GM12864 (cell line): Measurements from ENCODE around the gene POLR2J.
"Not testable (repeated sequence)": the region's sequence is repeated elsewhere in the genome, so short reads cannot be mapped to it uniquely, and the experiment has no call there.

Source experiments
- DNase-seq: peaks from one replicate; pipeline ENCODE4 v3.0.0-alpha.2; 2011; ENCODE audit warnings: low read depth
- H3K4me3 ChIP-seq: 2 replicates; pipeline ENCODE4 v1.5.1; 2011; ENCODE audit warnings: mild to moderate bottlenecking, low read depth, low read length, control low read depth
- TF ChIP-seq, protein P1 (sequence below): IDR thresholded peaks from 2 replicates; pipeline ENCODE4 v1.5.1; 2011; ENCODE audit warnings: low read depth, mild to moderate bottlenecking, moderate library complexity, low read length, control low read depth, inconsistent platforms; ENCODE audit errors: missing control alignments

The POLR2J gene

DNA sequence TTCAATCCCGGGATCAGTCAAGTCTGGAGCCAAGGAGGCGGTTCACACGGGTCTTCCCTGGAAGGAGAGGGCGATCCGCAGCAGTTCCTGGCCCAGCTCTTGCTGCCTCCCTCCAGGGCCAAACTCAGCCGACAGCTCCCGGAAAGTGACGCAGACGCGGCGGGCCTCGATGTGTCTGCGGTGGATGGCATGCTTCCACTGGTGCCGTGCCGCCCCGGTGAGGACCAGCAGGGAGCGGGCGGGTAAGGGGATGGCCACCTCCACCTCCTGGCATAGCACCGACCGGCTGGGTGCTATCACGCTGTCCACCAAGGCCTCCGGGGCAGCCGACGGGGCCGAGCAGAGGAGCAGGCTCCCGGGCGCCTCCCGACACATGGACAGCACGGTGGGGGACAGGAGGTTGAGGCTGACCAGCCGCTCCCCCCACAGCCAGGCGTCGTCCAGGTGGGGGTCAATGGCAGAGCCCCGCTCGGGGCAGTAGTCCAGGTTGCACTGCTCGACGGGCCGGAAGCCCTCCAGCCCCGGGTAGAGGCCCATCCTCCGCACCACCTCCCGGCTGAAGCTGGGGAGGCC, 21.3 kb downstream of the POLR2J start:
- H3K4me3 ChIP-seq: no peak overlapping the region
- DNase-seq: no peak
- TF ChIP-seq, protein P1, sequence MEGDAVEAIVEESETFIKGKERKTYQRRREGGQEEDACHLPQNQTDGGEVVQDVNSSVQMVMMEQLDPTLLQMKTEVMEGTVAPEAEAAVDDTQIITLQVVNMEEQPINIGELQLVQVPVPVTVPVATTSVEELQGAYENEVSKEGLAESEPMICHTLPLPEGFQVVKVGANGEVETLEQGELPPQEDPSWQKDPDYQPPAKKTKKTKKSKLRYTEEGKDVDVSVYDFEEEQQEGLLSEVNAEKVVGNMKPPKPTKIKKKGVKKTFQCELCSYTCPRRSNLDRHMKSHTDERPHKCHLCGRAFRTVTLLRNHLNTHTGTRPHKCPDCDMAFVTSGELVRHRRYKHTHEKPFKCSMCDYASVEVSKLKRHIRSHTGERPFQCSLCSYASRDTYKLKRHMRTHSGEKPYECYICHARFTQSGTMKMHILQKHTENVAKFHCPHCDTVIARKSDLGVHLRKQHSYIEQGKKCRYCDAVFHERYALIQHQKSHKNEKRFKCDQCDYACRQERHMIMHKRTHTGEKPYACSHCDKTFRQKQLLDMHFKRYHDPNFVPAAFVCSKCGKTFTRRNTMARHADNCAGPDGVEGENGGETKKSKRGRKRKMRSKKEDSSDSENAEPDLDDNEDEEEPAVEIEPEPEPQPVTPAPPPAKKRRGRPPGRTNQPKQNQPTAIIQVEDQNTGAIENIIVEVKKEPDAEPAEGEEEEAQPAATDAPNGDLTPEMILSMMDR: no peak

DNA sequence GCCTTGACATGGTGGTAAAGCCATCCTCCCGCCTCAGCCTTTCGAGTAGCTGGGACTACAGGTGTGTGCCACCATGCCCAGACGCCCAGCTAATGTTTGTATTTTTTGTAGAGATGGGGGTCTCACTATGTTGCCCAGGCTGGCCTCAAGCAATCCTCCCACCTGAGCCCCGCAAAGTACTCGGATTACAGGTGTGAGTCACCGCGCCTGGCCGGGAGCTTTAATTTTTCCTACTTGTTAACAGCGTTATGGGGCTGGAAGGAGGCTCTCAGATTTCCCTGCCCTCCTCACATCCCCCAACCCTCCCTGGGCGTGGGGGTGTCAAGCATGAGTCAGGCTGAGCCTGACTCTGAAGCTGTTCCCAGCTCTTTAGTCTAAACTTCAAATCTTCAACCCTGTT, 22.4 kb downstream of the POLR2J start:
- DNase-seq: no peak
- H3K4me3 ChIP-seq: no peak overlapping the region
- TF ChIP-seq, protein P1: no peak

DNA sequence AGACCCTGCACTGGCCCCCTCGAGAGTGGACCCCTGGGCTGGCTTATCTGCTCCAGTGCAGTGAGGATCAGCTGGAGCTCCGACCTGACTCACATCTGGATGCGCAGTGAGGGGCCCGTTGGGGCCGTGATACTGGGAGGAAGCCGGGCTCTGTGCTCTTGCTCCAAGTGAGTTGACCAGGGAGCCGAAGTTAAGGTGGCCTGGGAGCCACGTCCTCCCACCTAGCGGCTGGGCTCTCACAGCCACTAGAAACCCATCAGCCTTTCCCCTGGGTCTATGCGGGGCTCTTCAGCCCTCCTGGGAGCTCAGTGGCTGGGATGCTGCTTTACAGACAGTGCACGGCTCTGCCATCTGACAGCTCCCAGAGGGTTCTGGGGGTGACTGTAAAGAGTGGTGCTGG, 23.1 kb downstream of the POLR2J start:
- DNase-seq: no peak
- TF ChIP-seq, protein P1: no peak
- H3K4me3 ChIP-seq: no peak overlapping the region

DNA sequence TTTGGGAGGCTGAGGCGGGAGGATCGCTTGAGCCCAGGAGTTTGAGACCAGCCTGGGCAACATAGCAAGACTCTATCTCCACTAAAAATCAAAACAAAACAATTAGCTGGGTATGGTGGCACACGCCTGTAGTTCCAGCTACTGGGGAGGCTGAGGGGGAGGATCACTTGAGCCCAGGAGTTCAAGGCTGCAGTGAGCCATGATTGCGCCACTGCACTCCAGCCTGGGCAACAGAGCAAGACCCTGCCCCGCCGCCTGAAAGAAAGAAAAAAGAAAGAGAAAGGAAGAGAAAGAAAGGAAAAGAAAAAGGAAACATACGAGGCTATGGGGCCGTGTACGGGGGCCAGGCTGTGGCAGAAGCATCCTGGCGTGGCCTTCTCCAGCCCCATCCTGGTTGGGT, 23.8 kb downstream of the POLR2J start:
- not testable (repeated sequence) for DNase-seq, H3K4me3 ChIP-seq

DNA sequence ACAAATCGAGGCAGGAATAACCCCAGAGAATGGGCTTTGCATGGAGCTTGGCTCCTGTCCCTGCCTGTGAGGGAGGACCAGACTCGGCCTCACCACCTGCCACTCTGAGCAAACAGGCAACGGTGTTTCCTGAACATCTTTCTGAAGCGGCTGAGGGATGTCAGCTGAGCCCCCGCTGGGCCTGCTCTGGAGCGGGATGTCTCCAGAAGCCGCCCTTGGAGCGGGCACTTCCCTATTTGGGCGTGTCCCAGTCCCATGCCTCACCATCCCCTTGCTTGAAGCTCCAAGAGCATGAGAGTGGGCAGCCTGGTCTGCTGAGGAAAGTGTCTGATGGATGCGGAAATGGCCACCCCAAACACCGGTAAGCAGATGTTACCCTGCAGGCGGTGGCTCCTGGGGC, 24.3 kb downstream of the POLR2J start:
- TF ChIP-seq, protein P1: no peak
- H3K4me3 ChIP-seq: no peak overlapping the region
- no peak for DNase-seq

DNA sequence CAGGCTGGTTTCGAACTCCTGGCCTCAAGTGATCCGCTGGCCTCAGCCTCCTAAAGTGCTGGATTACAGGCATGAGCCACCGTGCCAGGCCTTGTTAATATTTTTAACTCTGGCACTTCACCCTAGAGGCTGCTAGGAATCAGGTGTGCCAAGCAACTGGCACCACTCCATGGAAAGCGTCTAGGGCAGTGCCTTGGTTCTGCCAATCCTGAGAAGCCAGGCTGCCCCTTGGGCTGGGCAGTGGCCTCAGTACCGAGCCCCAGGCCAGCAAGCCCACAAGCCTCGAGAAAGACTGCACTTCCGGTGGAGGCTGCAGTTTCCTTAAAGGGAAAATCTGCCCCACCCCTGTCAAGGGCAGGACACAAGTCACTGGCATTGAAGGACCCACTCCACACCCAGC, 25.4 kb downstream of the POLR2J start:
- TF ChIP-seq, protein P1: no peak
- no peak for DNase-seq
- no peak overlapping the region for H3K4me3 ChIP-seq

DNA sequence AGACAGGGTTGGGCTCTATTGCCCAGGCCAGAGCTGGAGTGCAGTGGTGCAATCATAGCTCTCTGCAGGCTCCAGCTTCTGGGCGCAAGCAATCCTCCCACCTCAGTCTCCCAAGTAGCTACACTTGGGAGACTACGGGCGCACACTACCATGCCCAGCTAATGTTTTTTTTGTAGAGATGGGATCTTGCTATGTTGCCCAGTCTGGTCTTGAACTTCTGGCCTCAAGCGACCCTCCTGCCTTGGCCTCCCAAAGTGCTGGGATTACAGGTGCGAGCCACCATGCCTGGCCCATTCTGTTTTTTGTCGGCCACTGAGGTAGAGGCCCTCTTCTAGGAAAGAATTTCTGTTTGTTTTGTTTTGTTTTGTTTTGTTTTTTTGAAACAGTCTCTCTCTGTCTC, 26.3 kb downstream of the POLR2J start:
- H3K4me3 ChIP-seq: no peak overlapping the region
- DNase-seq: no peak
- TF ChIP-seq, protein P1: no peak
